OCI-LY3 (cell line): ENCODE data around the gene MCUR1.

Source experiments
- H2AFZ ChIP-seq: fragments of 200-600, 300-600 bp; shearing (Covaris generic); 2 replicates; pipeline ENCODE4 v1.6.0; 2014; ENCODE audit warnings: antibody characterized with exemption, low read depth, low read length
- H3K27ac ChIP-seq: fragments of 200-600, 300-600 bp; sonication (generic); 2 replicates; pipeline ENCODE4 v1.5.1; 2014; ENCODE audit warnings: mild to moderate bottlenecking, low read length, moderate library complexity, mixed read lengths
- H3K27me3 ChIP-seq: fragments of 200-600, 300-600 bp; sonication (generic); 2 replicates; pipeline ENCODE4 v1.6.1; 2014; ENCODE audit warnings: low read depth, low read length, mixed read lengths
- H3K36me3 ChIP-seq: fragments of 200-600, 300-600 bp; sonication (generic); replicated peaks from 2 replicates; pipeline ENCODE3; 2014; ENCODE audit warnings: low read depth, low read length, mixed read lengths
- H3K4me1 ChIP-seq: fragments of 300-600, 200-600 bp; sonication (generic); 2 replicates; pipeline ENCODE4 v1.6.1; 2014; ENCODE audit warnings: low read length, mixed read lengths
- H3K4me2 ChIP-seq: fragments of 200-600, 300-600 bp; sonication (generic); 2 replicates; pipeline ENCODE4 v1.6.1; 2014; ENCODE audit warnings: low read length, mixed read lengths
- H3K4me3 ChIP-seq: fragments of 300-600, 200-600 bp; sonication (generic); 2 replicates; pipeline ENCODE4 v1.5.1; 2014; ENCODE audit warnings: antibody characterized with exemption, mild to moderate bottlenecking, low read length, moderate library complexity
- H3K79me2 ChIP-seq: fragments of 300-600, 200-600 bp; shearing (Covaris generic); 2 replicates; pipeline ENCODE4 v1.6.1; 2014; ENCODE audit warnings: mild to moderate bottlenecking, low read length, mixed read lengths
- H3K9ac ChIP-seq: fragments of 300-600, 200-600 bp; shearing (Covaris generic); 2 replicates; pipeline ENCODE4 v1.6.0; 2014; ENCODE audit warnings: mild to moderate bottlenecking, low read length, moderate library complexity
- H3K9me3 ChIP-seq: fragments of 200-600, 300-600 bp; shearing (Covaris generic); 2 replicates; pipeline ENCODE4 v1.6.1; 2014; ENCODE audit warnings: low read length, mixed read lengths; ENCODE audit not compliant: insufficient read depth
- H4K20me1 ChIP-seq: fragments of 200-600, 300-600 bp; sonication (generic); 2 replicates; pipeline ENCODE4 v1.6.1; 2016; ENCODE audit warnings: low read length, mixed read lengths; ENCODE audit not compliant: insufficient read depth
- CTCF ChIP-seq: fragments of 200-600, 300-600 bp; sonication (generic); IDR thresholded peaks from 2 replicates; pipeline ENCODE4 v1.5.1; 2014; ENCODE audit warnings: antibody characterized with exemption, low read length, low read depth
- EZH2phosphoT487 ChIP-seq: fragments of 200-600 bp; shearing (Covaris generic); IDR thresholded peaks from 2 replicates; pipeline ENCODE4 v1.6.1; 2018; ENCODE audit warnings: antibody characterized with exemption, mixed run types, low read depth

MCUR1 gene

GRCh38 chr6:13796781-13797180, 17.6 kb downstream of the MCUR1 start:
- Histone ChIP-seq H4K20me1 (no peaks in the 10 kb centered on the region), H3K9ac (no peak overlapping the region), H3K27ac (no peak overlapping the region), H3K4me3 (no peak overlapping the region), H3K9me3 (no peaks in the 10 kb centered on the region), H3K4me1 (peaks cover 7% of the 10 kb centered on the region), H3K79me2 (no peaks in the 10 kb centered on the region), H2AFZ (no peak overlapping the region), H3K36me3 (peaks cover 10% of the 10 kb centered on the region), H3K4me2 (no peak overlapping the region), H3K27me3 (no peaks in the 10 kb centered on the region)
- no peak for TF ChIP-seq EZH2phosphoT487
- no peak for TF ChIP-seq CTCF

GRCh38 chr6:13795041-13795750, 19.2 kb downstream of the MCUR1 start:
- Histone ChIP-seq H3K36me3 (peaks cover 5% of the 10 kb centered on the region), H3K9ac (no peak overlapping the region), H3K27me3 (no peaks in the 10 kb centered on the region), H4K20me1 (no peaks in the 10 kb centered on the region), H3K79me2 (no peaks in the 10 kb centered on the region), H3K9me3 (no peaks in the 10 kb centered on the region), H3K4me2 (no peak overlapping the region), H3K27ac (no peak overlapping the region), H3K4me1 (peaks cover 7% of the 10 kb centered on the region), H3K4me3 (no peak overlapping the region), H2AFZ (no peak overlapping the region)
- TF ChIP-seq CTCF: peak; percentile 83
- TF ChIP-seq EZH2phosphoT487: no peak

GRCh38 chr6:13794184-13794583, 20.2 kb downstream of the MCUR1 start:
- Histone ChIP-seq H3K9ac (no peak overlapping the region), H3K4me2 (no peak overlapping the region), H3K27me3 (no peaks in the 10 kb centered on the region), H4K20me1 (no peaks in the 10 kb centered on the region), H3K79me2 (no peaks in the 10 kb centered on the region), H3K27ac (no peak overlapping the region), H3K4me1 (peaks cover 7% of the 10 kb centered on the region), H3K4me3 (no peak overlapping the region), H3K9me3 (no peaks in the 10 kb centered on the region), H2AFZ (no peak overlapping the region), H3K36me3 (peaks cover 5% of the 10 kb centered on the region)
- TF ChIP-seq CTCF: no peak

GRCh38 chr6:13789746-13790145, 24.6 kb downstream of the MCUR1 start:
- no peak overlapping the region for H3K9ac ChIP-seq
- no peak overlapping the region for H3K4me2 ChIP-seq
- H2AFZ ChIP-seq: no peak overlapping the region
- H3K27me3 ChIP-seq: no peaks in the 10 kb centered on the region
- H3K4me3 ChIP-seq: no peak overlapping the region
- peaks cover 7% of the 10 kb centered on the region for H3K4me1 ChIP-seq
- no peak overlapping the region for H3K27ac ChIP-seq
- H3K36me3 ChIP-seq: peaks cover 3% of the 10 kb centered on the region
- TF ChIP-seq CTCF (no peak), EZH2phosphoT487 (no peak)
- H4K20me1 ChIP-seq: no peaks in the 10 kb centered on the region
- no peaks in the 10 kb centered on the region for H3K79me2 ChIP-seq
- H3K9me3 ChIP-seq: no peaks in the 10 kb centered on the region
